Measurements from ENCODE around the gene SULT4A1.

Gene SULT4A1

GRCh38 chr22:43798492-43798891, 63.8 kb downstream of the SULT4A1 start:
- H3K27me3 ChIP-seq (ENCODE audit: low read length): no peaks in the 10 kb centered on the region
- H3K9me2 ChIP-seq (replicated peaks; ENCODE audit: insufficient read depth, low read length): no peaks in the 10 kb centered on the region
- H3K4me3 ChIP-seq (ENCODE audit: insufficient read depth, low read length, poor library complexity, severe bottlenecking): no peak overlapping the region
- H3K4me2 ChIP-seq (ENCODE audit: low read depth, low read length, poor library complexity, severe bottlenecking): no peak overlapping the region
- H3F3A ChIP-seq (ENCODE audit: insufficient read depth): no peaks in the 10 kb centered on the region
- TF ChIP-seq EZH2phosphoT487 (conservative IDR thresholded peaks at IDR 0.05; ENCODE audit: low read length): no peak
- TF ChIP-seq, protein P1, sequence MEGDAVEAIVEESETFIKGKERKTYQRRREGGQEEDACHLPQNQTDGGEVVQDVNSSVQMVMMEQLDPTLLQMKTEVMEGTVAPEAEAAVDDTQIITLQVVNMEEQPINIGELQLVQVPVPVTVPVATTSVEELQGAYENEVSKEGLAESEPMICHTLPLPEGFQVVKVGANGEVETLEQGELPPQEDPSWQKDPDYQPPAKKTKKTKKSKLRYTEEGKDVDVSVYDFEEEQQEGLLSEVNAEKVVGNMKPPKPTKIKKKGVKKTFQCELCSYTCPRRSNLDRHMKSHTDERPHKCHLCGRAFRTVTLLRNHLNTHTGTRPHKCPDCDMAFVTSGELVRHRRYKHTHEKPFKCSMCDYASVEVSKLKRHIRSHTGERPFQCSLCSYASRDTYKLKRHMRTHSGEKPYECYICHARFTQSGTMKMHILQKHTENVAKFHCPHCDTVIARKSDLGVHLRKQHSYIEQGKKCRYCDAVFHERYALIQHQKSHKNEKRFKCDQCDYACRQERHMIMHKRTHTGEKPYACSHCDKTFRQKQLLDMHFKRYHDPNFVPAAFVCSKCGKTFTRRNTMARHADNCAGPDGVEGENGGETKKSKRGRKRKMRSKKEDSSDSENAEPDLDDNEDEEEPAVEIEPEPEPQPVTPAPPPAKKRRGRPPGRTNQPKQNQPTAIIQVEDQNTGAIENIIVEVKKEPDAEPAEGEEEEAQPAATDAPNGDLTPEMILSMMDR (IDR thresholded peaks at IDR 0.05; ENCODE audit: insufficient read depth, low read length, poor library complexity, severe bottlenecking): no peak
- H3K27ac ChIP-seq (ENCODE audit: low read depth, low read length): no peak overlapping the region
- H2AFZ ChIP-seq (ENCODE audit: low read depth, low read length, severe bottlenecking): no peak overlapping the region
- no peaks in the 10 kb centered on the region for H4K20me1 ChIP-seq (ENCODE audit: low read depth, low read length)
- H3K9ac ChIP-seq (ENCODE audit: low read length): no peak overlapping the region
- H3K36me3 ChIP-seq (ENCODE audit: low read length): no peaks in the 10 kb centered on the region
- H3K9me3 ChIP-seq (ENCODE audit: insufficient read depth, low read length): no peaks in the 10 kb centered on the region
- no peaks in the 10 kb centered on the region for H3K79me2 ChIP-seq (ENCODE audit: insufficient read depth, low read length)

DNA sequence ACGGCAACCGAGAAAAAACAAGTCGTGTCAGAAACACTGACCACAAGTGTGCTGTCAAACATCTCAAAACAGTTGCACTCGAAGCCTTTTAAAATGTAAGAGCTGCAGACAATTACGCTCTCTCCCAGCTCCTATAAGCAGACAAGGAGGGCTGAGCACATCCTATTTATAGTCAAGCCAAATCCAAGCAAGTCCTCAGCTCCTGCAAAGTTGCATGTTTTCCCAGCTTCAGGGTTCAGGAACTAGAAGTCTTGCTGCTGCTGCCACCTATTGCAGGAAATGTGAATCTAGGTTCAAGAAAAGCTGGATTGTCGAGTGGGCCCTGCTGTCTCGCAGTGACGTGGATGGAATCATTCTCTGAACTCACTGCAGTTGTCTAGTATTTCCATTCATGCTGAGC, 65.7 kb downstream of the SULT4A1 start:
- Histone ChIP-seq H3K27me3 (ENCODE audit: low read length) (no peaks in the 10 kb centered on the region), H3K4me3 (ENCODE audit: insufficient read depth, low read length, poor library complexity, severe bottlenecking) (no peak overlapping the region), H3K27ac (ENCODE audit: low read depth, low read length) (no peak overlapping the region), H3F3A (ENCODE audit: insufficient read depth) (no peaks in the 10 kb centered on the region), H3K9me2 (replicated peaks; ENCODE audit: insufficient read depth, low read length) (no peaks in the 10 kb centered on the region), H3K4me2 (ENCODE audit: low read depth, low read length, poor library complexity, severe bottlenecking) (no peak overlapping the region), H2AFZ (ENCODE audit: low read depth, low read length, severe bottlenecking) (no peak overlapping the region), H3K36me3 (ENCODE audit: low read length) (no peaks in the 10 kb centered on the region), H3K9ac (ENCODE audit: low read length) (no peak overlapping the region), H3K9me3 (ENCODE audit: insufficient read depth, low read length) (no peaks in the 10 kb centered on the region), H3K79me2 (ENCODE audit: insufficient read depth, low read length) (no peaks in the 10 kb centered on the region), H4K20me1 (ENCODE audit: low read depth, low read length) (no peaks in the 10 kb centered on the region)
- TF ChIP-seq, protein P1 (IDR thresholded peaks at IDR 0.05; ENCODE audit: insufficient read depth, low read length, poor library complexity, severe bottlenecking): no peak
- TF ChIP-seq EZH2phosphoT487 (conservative IDR thresholded peaks at IDR 0.05; ENCODE audit: low read length): no peak

DNA sequence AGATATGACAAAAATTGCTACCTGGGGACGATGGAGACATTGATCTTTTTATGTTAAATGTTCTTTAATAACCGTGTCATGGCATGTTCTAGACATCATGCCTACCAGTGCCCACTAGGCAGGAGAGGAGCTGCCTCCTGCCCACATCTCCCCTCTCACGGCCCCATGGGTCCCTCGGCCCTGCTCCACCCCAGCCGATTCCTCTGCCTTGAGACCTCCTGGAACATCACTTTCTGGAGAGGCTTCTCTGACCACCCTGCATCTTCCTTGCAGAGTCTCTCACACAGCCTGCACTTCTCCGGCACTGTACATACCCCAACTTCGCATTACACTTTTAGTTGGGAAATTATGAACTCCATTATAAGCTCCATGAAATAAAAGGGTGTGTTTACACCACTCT, 67.0 kb downstream of the SULT4A1 start:
- Histone ChIP-seq H3K79me2 (ENCODE audit: insufficient read depth, low read length) (no peaks in the 10 kb centered on the region), H3K36me3 (ENCODE audit: low read length) (no peaks in the 10 kb centered on the region), H3K9me3 (ENCODE audit: insufficient read depth, low read length) (no peaks in the 10 kb centered on the region), H3K4me3 (ENCODE audit: insufficient read depth, low read length, poor library complexity, severe bottlenecking) (no peak overlapping the region), H3K27ac (ENCODE audit: low read depth, low read length) (no peak overlapping the region), H3K27me3 (ENCODE audit: low read length) (no peaks in the 10 kb centered on the region), H3F3A (ENCODE audit: insufficient read depth) (no peaks in the 10 kb centered on the region), H4K20me1 (ENCODE audit: low read depth, low read length) (no peaks in the 10 kb centered on the region), H3K4me2 (ENCODE audit: low read depth, low read length, poor library complexity, severe bottlenecking) (no peak overlapping the region), H3K9ac (ENCODE audit: low read length) (no peak overlapping the region), H2AFZ (ENCODE audit: low read depth, low read length, severe bottlenecking) (no peak overlapping the region), H3K9me2 (replicated peaks; ENCODE audit: insufficient read depth, low read length) (no peaks in the 10 kb centered on the region)
- TF ChIP-seq, protein P1 (IDR thresholded peaks at IDR 0.05; ENCODE audit: insufficient read depth, low read length, poor library complexity, severe bottlenecking): no peak
- TF ChIP-seq EZH2phosphoT487 (conservative IDR thresholded peaks at IDR 0.05; ENCODE audit: low read length): no peak

Data from SU-DHL-6 (cell line).